HEK293T (cell line): ENCODE results near the gene PTPRCAP.

Source experiments
- CTCF ChIA-PET: fragments of 350-600 bp; formaldehyde crosslinking; extraction: SDS; loops from one replicate; lab custom pipeline; 2021; ENCODE audit warnings: antibody characterized with exemption, inconsistent platforms; lab: Yijun Ruan, JAX
- POLR2A ChIA-PET: fragments of 350-600 bp; formaldehyde crosslinking; extraction: SDS; loops from one replicate; lab custom pipeline; 2020; ENCODE audit warnings: antibody characterized with exemption, inconsistent platforms; lab: Yijun Ruan, JAX
- DNase-seq: peaks from one replicate; pipeline ENCODE4 v3.0.0; 2012; ENCODE audit warnings: mixed read lengths; ENCODE audit errors: extremely low spot score
- ARNT ChIP-seq: fragments of 450-650 bp; IDR thresholded peaks from 2 replicates; pipeline ENCODE4 v1.6.1; 2017; ENCODE audit warnings: mild to moderate bottlenecking
- BHLHE40 ChIP-seq: fragments of 450-650 bp; IDR thresholded peaks from 2 replicates; pipeline ENCODE4 v1.6.1; 2016; ENCODE audit warnings: mild to moderate bottlenecking, moderate library complexity, borderline replicate concordance
- CTBP1 ChIP-seq: fragments of 450-650 bp; IDR thresholded peaks from 2 replicates; pipeline ENCODE4 v1.6.1; 2016; ENCODE audit warnings: borderline replicate concordance
- ELF4 ChIP-seq: fragments of 450-650 bp; IDR thresholded peaks from 2 replicates; pipeline ENCODE4 v1.6.1; 2017; ENCODE audit warnings: antibody characterized with exemption
- FOXA1 ChIP-seq: fragments of 450-650 bp; IDR thresholded peaks from 2 replicates; pipeline ENCODE4 v1.6.1; 2016; ENCODE audit warnings: mild to moderate bottlenecking
- FOXK2 ChIP-seq: fragments of 450-650 bp; IDR thresholded peaks from 2 replicates; pipeline ENCODE4 v1.6.1; 2016; ENCODE audit warnings: mild to moderate bottlenecking
- FOXM1 ChIP-seq: fragments of 450-650 bp; IDR thresholded peaks from 2 replicates; pipeline ENCODE4 v1.6.1; 2017; ENCODE audit warnings: mild to moderate bottlenecking, borderline replicate concordance
- HDGF ChIP-seq: fragments of 450-650 bp; IDR thresholded peaks from 2 replicates; pipeline ENCODE4 v1.6.1; 2017; ENCODE audit warnings: antibody characterized with exemption, borderline replicate concordance
- L3MBTL2 ChIP-seq: fragments of 450-650 bp; conservative IDR thresholded peaks from 2 replicates; pipeline ENCODE4 v1.6.1; 2016; ENCODE audit warnings: mild to moderate bottlenecking
- LEF1 ChIP-seq: fragments of 450-650 bp; IDR thresholded peaks from 2 replicates; pipeline ENCODE4 v1.6.1; 2017; ENCODE audit warnings: mild to moderate bottlenecking, borderline replicate concordance
- NFRKB ChIP-seq: fragments of 450-650 bp; IDR thresholded peaks from 2 replicates; pipeline ENCODE4 v1.6.1; 2016; ENCODE audit warnings: mild to moderate bottlenecking, moderate library complexity
- SP1 ChIP-seq: fragments of 450-650 bp; IDR thresholded peaks from 2 replicates; pipeline ENCODE4 v1.6.1; 2017
- SUZ12 ChIP-seq: fragments of 450-650 bp; IDR thresholded peaks from 2 replicates; pipeline ENCODE4 v1.6.1; 2016; ENCODE audit warnings: mild to moderate bottlenecking
- TARDBP ChIP-seq: fragments of 450-650 bp; IDR thresholded peaks from 2 replicates; pipeline ENCODE4 v1.6.1; 2016
- ZNF384 ChIP-seq: fragments of 450-650 bp; IDR thresholded peaks from 2 replicates; pipeline ENCODE4 v1.6.1; 2016
- TF ChIP-seq, protein P1 (sequence below): fragments of 450-650 bp; IDR thresholded peaks from 2 replicates; pipeline ENCODE4 v1.6.1; 2016

The PTPRCAP gene

DNA sequence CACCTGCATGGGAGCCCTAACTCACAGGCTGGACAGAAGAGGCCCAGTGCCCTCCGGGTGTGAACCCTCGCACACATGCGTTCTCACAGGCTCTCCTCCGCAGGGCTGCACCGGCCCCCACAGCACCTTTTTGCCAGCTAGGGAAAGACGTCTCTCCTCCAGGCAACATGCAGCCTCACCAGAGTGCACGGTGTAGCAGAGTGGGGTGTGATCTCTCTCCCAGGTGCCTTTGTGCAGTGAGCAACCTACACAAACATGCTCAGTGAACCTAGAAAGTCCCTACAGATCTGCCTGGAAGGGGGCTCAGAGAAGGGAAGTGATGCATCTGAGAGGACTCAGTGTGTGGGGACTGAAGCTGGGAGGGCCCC lies 25.7 kb downstream of the PTPRCAP start:
- POLR2A ChIA-PET, result interaction anchor here (0.8 to 3.6 kb wide), 4 partner anchors 8 to 20 kb away, joined by 6 to 25 read pairs (median 8); partner anchors contain the start of genes PPP1CA and RAD9A
- TF ChIP-seq ZNF384 (no peak), ARNT (no peak), ELF4 (no peak), SP1 (no peak), LEF1 (no peak)
- DNase-seq, result no peak
- CTCF ChIA-PET, result no interaction called here

DNA sequence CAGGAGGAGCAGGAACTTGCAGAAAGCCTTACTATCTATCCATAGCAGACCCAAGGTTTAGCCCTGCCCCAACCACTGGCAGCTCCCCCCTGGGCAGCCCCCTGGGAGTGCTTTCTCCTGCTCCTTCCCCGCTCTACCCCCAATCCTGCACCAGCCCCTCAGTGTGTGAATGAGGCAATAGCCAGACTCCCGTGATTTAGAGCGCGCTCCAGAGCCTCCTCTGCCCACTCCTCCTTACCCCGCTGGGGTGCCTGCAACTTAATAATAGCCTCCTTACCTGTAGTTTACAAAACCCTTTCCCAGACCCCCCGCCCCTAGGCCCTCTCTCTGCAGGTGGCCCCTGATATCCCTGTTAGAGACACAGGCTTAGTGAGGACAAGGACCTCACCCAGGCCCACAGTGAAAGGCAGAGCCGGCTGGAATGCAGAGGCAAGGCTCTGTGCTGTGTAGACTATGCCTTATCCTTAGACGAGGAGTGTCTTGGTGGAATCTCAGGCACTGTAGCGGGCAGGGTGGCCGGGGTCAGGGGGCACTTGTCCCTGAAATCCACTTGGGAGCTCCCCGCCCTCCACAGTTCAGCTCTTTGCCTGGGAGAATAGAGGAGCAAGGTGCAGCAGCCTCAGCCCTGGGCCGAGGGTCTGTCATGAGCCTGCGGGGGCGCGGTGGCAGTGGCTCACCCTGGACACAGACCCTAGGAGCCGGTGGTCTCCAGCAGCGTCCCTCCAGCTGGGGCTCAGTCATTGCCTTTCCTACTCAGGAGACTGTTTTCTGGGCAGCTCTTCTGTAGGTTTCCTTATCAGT lies 26.3 kb downstream of the PTPRCAP start:
- DNase-seq, result no peak
- ChIA-PET CTCF (no interaction called here), POLR2A (interaction anchor here (0.8 to 3.6 kb wide), 3 partner anchors 9 to 19 kb away, joined by 6 to 25 read pairs (median 10); partner anchors contain the start of genes PPP1CA and RAD9A)
- TF ChIP-seq LEF1 (no peak), FOXK2 (no peak), SUZ12 (no peak), BHLHE40 (no peak), ZNF384 (no peak), CTBP1 (no peak)
- TF ChIP-seq, protein P1, sequence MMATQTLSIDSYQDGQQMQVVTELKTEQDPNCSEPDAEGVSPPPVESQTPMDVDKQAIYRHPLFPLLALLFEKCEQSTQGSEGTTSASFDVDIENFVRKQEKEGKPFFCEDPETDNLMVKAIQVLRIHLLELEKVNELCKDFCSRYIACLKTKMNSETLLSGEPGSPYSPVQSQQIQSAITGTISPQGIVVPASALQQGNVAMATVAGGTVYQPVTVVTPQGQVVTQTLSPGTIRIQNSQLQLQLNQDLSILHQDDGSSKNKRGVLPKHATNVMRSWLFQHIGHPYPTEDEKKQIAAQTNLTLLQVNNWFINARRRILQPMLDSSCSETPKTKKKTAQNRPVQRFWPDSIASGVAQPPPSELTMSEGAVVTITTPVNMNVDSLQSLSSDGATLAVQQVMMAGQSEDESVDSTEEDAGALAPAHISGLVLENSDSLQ, result no peak

GRCh38 chr11:67410369-67410831 lies 27.1 kb downstream of the PTPRCAP start:
- POLR2A ChIA-PET, result interaction anchor here (3.6 kb wide), 1 partner anchor 9 kb away, joined by 25 read pairs; the partner anchor contains the start of gene PPP1CA

DNA sequence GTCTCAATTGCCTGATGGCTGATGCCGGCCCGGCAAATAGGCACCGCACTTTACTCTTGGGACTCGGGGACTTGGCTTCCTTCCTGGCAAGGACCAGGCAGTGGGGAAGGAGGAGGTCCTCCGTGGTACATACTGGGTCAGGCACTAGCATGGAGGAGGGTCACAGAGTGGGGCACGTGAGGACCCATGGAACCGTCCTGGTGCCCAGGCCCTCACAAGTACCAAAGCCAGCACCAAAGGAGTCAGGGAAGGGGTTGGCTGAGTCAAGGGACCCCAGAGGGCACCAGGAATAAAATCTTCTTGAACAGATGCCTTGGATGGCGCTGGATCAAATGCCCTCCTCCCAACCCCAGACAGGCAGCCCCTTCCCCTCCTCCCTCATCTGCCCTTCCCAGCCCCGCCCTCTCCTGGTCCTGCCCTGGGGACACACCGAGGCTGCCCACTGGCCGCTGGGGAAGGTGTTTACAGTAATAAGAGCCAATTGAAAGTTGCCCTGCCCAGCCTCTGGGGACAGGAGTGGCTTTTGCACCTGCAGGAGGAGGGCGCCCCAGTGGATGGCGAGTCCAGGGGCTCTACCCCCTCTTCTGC lies 27.6 kb downstream of the PTPRCAP start:
- TF ChIP-seq HDGF (no peak), FOXA1 (no peak), L3MBTL2 (no peak)
- ChIA-PET POLR2A (no interaction called here), CTCF (no interaction called here)
- no peak for DNase-seq

More at GRCh38 chr11:67410369-67410831, 27.1 kb downstream of the PTPRCAP start:
- no peak for DNase-seq
- TF ChIP-seq TARDBP (no peak), LEF1 (no peak), SP1 (no peak), SUZ12 (no peak), FOXA1 (no peak), HDGF (no peak), FOXK2 (no peak), ZNF384 (no peak), NFRKB (no peak), L3MBTL2 (no peak), BHLHE40 (no peak), ELF4 (no peak), ARNT (no peak), CTBP1 (no peak), FOXM1 (no peak)
- TF ChIP-seq, protein P1, result no peak
- CTCF ChIA-PET, result no interaction called here

GRCh38 chr11:67409261-67409666 lies 28.2 kb downstream of the PTPRCAP start:
- CTCF ChIA-PET, result no interaction called here
- POLR2A ChIA-PET, result no interaction called here
- no peak for DNase-seq
- TF ChIP-seq L3MBTL2 (no peak), BHLHE40 (no peak), LEF1 (no peak), SUZ12 (no peak), ELF4 (no peak), ARNT (no peak), NFRKB (no peak), TARDBP (no peak), ZNF384 (no peak), HDGF (no peak), FOXA1 (no peak), SP1 (no peak), FOXK2 (no peak), FOXM1 (no peak), CTBP1 (no peak)
- TF ChIP-seq, protein P1, result no peak

DNA sequence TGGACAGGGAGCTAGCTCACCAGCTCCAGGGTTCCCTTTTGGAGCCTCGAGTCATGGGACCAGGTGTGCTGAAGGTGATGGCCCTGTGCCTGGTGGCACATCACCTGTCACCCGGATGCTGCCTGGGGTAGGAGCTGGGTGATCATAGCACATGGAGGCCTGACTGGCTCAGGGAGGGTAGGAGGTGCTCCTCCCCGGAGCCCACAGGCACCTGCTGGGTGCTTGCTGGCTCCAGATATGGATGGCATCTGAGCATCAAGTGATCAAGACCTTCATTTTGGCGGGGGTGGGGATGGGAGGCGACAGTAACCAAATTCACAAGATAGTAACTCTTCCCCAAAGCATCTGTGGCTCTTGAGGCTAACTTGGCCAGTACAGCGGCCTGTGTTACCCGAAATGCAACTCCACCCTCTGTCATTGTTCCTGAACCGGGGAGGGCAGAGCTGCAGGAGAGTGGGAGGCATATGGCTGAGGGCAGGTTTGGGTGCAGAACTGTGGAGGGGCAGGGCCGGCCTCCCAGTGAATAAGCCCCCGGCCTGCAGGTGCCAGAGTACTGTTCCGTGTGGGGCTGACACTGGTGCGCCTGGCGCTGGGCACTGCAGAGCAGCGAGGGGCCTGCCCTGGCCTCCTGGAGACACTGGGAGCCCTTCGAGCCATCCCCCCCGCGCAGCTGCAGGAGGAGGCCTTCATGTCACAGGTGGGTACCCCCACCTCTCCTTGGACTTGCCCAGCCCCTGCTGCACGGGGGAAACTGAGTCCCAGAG lies 28.9 kb downstream of the PTPRCAP start:
- TF ChIP-seq NFRKB (no peak), FOXK2 (no peak), ARNT (no peak), ELF4 (no peak), L3MBTL2 (no peak), HDGF (no peak), TARDBP (no peak), ZNF384 (no peak), LEF1 (no peak), SUZ12 (no peak), FOXA1 (no peak), CTBP1 (no peak), BHLHE40 (no peak), FOXM1 (no peak), SP1 (no peak)
- TF ChIP-seq, protein P1, result no peak
- CTCF ChIA-PET, result no interaction called here
- no peak for DNase-seq
- POLR2A ChIA-PET, result interaction anchor here (1.9 kb wide), 1 partner anchor 11 kb away, joined by 6 read pairs; no protein-coding TSS in a partner anchor
